Putamen (tissue), 1 donor: ENCODE results near the gene S100A7.
"Not testable (repeated sequence)": the region's sequence is repeated elsewhere in the genome, so short reads cannot be mapped to it uniquely, and the experiment has no call there.

ENCODE experiments used
- DNase-seq: peaks from one replicate; pipeline ENCODE4 v3.0.0-alpha.2; 2016; ENCODE audit warnings: low spot score

S100A7 gene

DNA sequence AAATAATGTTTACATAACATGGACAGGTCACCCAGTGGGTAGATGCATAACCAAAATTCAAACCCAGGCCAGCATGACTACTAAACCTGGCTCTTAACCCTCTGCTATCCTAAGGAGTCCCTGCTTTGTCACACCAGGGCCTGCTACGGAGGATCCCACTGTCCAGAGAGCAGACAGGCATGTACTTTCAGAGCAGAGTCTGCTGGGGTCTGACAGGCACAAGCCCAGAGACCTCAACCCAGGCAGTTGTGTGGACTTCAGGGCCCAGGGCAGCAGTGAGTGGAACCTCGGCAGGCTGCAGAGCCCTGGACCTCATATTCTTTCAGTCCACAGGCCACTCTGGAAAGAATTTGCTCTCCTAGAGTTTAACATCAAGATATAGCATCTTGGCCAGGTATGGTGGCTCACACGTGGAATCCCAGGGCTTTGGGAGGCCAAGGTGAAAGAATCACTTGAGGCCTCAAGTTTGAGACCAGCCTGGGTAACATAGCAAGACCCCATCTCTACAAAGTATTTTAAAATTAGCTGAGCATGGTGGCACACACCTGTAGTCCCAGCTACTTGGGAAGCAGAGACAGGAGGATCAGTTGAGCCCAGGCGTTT, 16.1 kb upstream of the S100A7 start:
- DNase-seq, result no peak

DNA sequence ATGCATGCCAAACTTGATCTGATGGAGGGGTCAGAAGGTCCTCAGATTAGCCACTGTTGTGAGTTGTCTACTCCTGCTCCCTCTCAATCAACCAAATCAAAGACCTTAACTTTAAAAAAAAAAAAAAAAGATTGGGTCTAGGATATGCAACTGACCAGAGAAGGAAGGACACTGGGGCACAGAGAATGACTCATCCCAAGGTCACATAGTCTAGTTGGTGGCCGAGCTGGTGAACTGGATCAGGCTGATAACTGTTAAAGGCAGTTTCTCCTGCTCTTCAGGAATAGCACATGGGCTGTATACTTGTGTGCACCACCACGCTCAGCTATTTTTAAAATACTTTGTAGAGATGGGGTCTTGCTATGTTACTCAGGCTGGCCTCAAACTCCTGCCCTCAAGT, 14.8 kb upstream of the S100A7 start:
- no peak for DNase-seq

DNA sequence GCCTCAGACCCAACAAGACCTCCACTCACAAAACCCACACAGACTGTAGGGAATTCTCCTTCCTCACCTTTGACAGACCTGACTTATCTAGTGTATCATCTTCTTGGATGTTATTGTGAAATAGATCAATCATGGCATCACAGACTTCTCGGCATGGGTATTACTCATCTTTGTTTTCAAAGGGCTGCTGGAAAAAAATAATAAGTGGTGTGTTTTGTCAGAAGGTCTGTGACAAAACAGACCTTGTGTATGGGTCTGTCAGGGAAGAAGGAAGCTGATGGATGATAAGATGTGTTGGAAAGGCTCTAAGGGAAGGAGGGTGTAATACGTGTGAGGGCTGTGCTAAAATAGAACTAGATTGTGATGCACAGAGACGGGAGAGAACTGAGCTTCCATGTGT, 13.9 kb upstream of the S100A7 start:
- DNase-seq, result no peak

DNA sequence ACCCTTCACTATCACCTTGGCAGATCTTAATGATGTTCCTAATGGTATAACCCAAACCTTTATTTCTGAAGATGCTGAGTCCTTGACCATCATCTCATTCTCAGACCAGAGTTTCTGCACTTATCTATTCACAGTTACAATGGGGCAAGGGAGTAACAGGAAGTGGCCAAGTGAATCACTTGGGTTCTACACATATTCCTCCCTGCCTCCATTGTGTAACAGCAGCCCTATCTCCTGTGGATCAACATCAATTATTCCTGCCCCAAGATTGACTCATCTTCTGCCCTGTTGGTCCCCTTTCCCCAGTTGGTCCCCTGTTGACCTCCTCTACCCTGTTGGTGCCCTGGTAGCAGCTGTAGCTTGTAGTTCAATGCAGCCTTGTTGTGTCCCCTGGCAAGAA, 10.3 kb upstream of the S100A7 start:
- DNase-seq, result no peak

DNA sequence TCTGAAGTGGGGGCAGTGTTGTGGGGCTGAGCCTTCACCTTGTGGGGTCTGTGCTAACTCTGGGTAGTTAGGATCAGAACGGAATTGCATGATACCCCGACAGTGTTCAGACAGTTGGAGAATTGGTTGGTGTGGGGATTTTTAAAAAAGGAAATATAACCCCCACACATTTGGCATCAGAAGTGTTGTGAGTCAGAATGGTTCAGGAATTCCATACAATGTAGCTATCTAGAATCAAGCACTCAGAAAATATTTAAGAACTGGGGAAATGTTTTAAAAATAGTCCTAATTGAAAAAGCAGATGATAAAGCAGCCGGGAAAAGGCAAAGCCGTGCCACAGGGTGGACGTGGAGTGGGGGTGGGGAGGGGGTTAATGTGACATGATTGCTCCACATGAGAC, 6.5 kb upstream of the S100A7 start:
- DNase-seq, result no peak

DNA sequence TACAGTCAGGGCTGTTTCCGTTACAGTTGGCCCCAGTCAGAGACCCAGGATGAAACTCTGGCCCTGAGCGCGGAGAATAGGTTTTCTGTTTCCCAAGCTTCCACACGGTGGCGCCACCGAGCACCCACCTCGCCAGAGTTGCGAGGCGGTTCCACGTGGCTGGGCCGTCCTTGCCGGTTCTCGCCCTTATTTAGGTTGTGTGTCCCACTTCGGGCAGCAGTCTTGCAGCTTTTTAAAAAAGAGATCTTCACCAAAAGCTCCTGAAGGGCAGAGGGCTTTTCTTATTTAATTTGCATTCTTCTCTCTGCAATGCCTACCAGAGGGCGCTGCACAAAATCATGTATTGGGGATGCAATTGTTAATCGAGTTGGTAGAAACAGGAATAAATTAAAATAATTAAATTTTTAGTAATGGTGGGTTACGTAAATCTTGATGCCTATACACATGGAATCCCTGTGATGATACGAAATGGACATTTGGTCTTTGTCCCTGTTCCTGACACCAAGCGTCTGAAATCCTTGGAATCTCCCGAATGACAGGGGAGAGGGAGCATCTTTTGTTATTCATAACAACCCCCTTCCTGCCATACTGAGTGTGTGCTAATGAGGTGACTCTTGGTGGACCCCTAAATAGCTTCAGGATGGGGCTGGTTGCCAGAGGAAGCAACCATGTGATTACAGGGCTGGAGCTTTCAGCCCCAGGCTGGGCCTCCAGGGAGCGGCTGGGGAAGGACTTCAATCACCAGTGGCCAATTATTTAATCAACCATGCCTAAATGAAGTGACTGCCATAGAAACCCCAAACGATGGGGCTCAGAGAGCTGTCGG, 5.6 kb upstream of the S100A7 start:
- no peak for DNase-seq

DNA sequence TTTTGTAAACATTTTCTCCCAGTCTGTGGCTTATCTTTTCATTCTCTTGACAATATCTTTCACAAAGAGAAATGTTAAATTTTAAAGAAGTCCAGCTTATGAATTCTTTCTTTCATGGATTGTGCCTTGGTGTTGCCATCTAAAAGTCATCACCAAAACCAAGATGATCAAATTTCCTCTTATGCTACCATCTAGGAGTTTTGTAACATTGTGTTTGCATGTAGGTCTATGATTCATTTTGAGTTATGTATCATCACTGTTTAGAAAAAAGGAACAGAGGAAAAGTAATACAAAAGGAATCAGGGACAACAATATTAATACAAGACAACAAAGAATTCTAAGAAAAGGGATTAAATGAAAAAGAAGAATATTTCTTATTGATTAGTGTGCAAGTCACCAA, 2.3 kb upstream of the S100A7 start:
- not testable (repeated sequence) for DNase-seq

DNA sequence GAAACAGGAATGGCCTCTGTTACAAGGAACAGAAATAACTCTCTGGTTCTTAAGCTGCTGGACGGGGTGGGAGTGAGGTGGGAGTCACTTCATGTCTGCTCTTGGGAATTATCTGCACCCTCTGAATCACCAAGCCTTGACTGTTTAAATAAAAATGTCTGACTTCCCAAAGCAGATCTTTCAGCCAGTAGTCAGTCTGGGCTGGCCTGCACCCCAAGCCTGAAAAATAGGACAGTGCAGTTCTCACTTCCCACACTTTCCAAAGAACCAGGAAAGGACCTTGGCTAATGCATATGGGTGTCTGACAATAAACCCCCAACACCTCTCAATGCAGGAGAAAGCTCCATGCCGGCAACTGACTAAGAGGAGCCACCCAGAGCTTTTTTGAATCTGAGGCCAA, 796 bp downstream of the S100A7 start:
- no peak for DNase-seq

DNA sequence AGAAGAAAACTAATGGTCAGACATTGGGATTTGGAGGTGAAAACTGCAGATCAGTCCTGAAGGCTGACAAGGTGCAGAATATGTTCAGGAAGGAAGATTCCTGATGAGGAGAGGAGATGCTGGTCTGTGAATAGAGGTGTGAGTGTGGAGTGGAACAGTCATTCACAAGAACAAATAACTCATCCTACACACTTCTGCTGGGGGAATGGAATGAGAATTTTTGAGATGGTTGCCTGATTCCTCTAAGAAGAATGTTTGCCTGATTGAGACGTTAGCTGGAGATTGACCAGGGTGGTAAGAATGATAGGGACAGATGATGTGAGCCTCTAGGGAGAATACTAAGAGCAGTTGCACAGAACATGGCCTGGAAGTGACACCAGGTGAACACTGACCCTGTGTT, 4.1 kb downstream of the S100A7 start:
- DNase-seq, result no peak

DNA sequence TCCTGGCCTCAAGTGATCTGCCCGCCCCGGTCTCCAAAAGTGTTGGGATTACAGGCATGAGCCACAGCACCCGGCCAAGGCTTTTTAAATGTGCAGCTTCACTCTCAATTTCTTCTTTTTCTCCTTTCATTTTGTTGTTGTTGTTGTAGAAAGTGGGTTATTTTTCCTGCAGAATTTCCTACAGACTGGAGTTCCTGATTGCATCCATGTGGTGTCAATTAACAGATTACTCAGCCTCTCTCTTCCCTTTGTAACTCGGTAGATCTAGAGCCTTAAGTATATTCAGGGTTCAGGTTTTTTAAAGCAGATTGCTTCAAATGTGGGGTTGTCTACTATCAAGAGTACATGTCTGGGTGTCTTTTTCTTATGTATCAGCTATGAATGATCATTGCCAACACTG, 11.6 kb downstream of the S100A7 start:
- not testable (repeated sequence) for DNase-seq

DNA sequence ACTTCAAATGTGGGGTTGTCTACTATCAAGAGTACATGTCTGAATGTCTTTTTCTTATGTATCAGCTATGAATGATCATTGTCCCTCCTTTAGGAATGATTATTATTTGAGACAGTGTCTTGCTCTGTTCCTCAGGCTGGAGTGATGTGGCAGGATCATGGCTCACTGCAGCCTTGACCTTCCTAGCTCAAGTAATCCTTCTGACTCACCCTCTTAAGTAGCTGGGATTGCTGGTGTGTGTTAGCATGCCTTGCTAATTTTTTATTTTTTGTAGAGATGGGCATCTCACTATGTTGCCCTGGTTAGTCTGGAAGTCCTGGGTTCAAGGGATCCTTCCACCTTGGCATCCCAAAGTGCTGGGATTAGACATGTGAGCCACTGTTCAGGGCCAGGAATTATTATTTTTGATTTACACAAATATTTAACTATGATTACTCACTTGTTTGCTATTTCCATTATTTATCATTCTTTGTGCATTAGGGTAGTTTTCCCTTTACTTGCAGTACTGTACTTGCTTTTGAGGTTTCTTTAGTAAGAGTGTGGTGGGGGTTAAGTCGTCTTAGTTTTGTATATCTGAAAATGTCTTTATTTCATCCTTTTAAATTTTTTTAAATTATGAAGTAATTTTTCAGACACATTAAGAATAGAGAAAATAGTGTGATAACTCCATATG, 12.8 kb downstream of the S100A7 start:
- DNase-seq, result no peak

DNA sequence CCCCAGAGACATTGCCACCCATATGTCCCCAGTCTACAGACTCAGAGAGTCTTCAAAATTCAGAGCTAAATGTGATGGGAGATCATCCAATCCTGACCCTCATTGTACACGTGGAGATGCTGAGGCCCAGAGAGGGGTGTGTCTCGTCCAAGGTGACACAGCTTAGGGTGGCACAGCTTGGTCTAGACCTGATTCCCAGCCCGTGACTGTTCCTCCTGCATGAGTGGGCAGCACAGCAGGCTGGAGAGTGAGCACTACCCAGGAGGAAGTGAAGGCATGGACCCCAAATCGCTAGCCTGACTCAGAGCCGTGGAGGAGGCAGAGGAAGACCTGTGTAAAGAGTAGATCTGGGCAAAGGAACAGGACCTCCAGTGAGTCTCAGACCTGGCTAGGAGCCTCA, 16.4 kb downstream of the S100A7 start:
- no peak for DNase-seq

DNA sequence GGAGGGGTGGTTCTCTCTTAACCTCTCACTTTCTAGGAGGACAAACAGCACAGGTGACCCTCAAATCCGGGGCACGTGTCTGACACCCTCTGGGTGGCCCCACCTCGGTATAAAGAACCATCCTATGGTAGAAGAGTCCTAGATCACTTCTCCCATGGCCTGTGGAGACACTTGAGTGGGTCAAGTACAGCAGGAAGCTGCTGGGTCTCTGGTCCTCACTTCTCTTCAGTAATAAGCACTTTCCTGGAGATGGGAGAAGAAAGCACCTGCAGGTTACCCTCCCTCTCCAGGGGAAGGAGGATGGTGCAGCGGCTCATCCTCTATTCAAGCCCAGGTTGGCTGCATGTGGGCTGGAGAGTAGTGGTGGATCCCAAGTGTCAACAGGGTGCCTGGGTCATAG, 17.0 kb downstream of the S100A7 start:
- DNase-seq, result no peak

DNA sequence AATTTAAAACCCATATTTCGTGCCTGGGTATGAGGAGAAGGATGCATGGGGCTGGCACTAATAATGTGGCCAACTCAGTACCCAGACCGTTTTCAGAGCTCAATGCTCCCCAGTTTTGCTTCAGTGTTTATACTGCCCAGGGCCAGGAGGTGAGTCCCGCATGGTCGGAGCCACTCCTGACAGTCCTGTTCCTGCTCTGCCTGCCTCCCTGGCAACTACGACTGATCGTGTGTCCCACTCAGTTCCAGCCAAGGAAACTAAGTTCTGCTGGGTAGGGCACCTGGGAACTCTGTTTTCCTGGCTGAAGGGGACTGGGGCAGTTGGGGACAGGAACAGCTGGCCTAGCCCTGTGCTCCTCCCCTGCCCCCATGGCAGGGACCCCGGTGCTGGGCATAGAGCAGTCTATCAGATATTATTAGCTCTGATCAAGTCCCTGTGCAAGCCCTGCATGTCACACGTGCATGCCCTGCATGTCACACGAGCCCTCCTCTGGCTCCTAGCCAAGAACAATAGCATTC, 19.2 kb downstream of the S100A7 start:
- DNase-seq, result no peak

DNA sequence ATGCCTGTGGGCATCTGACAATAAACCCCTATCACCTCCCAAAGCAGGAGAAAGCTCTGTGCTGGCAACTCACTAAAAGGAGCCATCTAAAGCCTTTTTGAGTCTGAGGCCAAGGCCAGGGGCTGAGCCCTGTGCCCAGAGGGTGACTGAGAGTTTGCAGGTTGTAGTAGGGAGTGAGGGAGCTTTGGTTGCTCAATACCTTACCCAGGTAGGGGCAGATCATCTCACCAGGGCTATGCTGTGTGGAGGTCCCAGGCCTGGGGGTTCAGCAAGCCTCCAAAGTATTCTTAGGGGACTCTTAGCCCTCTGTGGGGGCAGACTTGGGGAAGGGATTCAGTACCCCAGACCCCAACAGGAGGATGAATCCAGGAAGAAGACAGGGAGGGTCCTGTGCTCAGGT, 21.2 kb downstream of the S100A7 start:
- DNase-seq, result no peak

DNA sequence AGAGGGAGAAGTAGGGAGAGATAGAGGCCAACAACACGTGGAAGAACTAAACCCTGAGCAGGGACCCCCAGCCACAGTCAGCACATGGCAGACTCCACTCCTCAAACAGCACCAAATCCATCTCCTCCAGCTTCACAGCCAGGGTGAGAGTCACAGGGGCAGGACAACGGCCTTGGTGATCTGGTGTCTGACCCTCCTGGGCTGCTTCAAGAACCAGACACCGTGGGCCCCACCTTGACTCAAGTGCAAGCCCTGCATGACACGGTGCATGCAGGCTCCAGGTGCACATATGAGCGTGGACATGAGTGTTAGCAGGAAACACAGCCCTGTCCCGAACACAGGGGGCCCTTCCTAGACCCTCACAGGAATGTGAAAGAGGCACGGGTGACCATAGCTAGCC, 21.9 kb downstream of the S100A7 start:
- DNase-seq, result no peak

DNA sequence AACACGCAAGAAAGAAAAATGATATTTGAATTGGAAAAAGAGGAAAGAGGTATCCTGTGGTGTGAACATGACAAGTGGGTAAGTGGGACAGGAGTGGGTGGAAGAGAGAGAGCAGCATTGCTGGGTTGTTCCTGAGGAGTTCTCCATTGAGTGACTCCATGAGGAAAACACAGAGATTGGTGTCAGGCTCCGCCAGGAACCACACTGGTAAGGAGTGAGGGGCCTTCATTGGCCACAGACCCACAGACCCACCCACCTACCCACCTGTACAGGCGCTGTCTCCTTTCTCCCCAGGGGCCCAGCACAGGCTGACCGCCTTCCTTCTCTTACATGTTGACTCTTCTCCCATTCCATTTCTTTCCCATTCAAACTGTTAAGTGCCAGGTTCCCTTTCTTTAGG, 23.2 kb downstream of the S100A7 start:
- no peak for DNase-seq

DNA sequence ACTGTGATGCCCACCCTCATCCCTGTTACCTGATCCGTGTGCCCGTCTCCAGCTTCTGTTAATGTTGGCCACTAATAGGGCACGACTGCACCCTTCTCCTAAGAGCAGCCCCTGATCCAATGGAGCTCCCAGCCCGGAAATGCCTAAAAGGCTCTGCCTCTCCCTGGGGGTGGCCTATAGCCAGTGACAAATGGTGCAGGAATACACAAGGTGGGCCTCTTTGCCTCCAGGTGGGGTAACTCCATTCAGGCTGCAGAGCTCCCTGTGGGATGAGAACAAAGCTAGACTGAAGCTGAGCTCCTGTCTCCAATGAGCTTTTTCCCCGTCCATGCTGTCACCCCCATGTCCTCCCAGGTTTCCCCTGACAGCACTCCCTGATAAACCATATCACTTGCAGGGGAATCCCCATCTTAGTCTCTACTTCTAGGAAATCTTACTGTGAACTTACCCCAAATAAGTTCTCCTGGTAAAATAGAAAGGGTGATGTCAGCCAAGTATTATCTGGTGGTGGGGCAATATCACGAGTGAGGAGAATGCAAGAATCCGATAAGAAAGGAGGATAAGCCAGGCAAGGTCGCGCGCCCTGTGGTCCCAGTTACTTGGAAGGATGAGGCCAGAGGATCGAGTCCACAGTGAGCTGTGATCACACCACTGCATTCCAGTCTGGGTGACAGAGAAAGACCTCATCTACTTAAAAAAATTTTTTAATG, 25.6 kb downstream of the S100A7 start:
- DNase-seq, result no peak

DNA sequence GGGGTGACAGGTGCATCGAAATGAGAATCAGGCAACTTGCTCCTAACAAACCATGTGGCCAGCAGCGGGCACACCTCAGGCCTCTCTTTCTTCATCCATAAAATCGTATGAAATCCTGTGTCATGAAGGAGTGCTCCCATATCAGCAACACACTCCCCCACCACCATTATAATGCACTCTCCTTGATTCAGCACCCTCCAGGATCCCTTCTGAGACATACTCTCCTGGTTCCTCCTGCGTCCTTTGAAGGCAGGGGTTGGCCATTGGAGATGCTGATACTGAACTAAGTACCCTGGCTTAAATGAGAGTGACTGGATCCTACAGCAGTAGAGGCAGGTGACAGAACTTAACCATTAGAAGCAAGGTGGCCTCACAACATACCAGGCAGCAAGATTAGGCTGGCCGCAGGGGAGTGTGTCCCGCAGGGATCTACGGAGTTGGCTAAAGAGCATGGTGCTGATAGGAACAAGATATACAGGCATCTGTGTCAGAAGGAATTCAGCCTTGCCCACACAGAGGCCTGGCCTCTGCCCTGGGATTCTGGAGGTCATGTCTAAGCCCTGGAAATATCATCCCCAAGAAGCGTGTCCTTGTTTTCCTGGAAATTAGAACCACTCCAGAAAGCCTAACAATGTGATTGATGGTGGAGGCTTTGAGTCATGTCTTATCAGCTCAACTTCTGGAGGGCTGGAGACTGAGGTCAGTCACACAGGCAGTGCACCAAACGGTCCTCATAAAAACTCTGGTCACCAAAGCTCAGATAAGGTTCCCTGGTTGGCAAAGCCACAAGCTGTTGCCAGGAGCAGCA, 27.4 kb downstream of the S100A7 start:
- DNase-seq, result no peak

DNA sequence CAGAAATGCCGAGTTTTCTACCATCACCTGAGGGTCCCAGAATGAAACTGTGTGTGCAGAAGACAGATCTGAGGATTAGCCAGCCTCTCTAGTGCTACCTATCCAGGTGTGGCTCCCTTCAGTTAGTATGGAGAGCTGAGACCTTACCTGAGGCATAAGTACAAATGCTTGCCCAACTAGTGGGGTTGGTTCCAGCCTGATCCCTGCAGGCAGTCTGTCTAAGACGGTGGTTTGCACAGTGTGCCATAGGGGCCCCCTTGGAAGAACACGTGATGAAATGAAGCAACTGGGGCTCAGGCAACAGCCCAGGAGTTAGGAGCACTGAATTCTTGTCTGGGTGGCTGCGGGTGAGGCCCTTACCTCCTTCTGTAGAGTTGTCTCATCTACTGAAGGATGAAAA, 28.5 kb downstream of the S100A7 start:
- no peak for DNase-seq

DNA sequence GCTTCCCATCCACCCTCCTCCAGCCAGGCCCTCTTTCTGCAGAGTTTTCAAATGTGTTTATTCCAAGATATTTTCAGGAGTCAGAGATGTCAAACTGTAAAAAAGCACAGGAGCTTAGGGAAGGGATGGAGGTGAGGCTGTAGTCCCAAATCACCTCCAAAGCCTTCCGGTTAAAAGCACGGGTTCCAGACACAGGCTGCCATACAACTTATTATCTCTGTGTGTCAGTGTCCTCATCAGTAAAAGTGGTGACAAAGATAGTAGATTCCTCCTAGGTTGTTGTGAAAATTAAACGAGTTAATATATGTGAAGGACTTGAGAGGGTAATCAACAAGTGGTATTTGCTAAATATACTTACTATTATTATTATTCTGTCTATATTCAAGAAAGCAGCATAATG, 29.0 kb downstream of the S100A7 start:
- DNase-seq, result no peak

DNA sequence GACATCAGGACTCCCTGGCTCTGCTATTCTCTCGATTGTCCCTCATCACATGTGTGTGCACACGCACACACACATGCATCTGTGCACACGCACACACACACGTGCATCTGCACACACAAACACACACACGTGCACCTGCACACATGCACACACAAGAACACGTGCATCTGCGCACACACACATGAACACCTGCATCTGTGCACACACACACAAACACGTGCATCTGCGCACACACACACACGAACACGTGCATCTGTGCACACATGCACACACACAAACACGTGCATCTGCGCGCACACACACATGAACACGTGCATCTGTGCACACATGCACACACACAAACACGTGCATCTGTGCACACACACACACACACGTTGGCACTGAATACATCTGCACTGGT, 29.4 kb downstream of the S100A7 start:
- no peak for DNase-seq
